Mesenteric fat pad (tissue), 1 donor: ENCODE results near the gene PSKH1. TPM values are rescaled to one million over a fixed set of nuclear protein-coding genes. Genes with fewer than 3 reads are reported as not detected.
"Not testable (repeated sequence)": the region's sequence is repeated elsewhere in the genome, so short reads cannot be mapped to it uniquely, and the experiment has no call there.

Experiments
- DNase-seq: peaks from one replicate; pipeline ENCODE4 v3.0.0-alpha.2; 2020; ENCODE audit warnings: low spot score
- total RNA-seq: library from RNA; stranded (reverse); fragmentation: NEBNext Ultra II Directional; extraction: Animal tissue kit (Norgen Biotek cat#: 25700); gene quantifications from one replicate; pipeline ENCODE4 v1.2.1, GENCODE V29; 2021
- donor health status: DM: yes; HTN: yes; CAD: no.

PSKH1 gene
- total RNA-seq, 1 donor from 2014 or later: 28.6 TPM

DNA sequence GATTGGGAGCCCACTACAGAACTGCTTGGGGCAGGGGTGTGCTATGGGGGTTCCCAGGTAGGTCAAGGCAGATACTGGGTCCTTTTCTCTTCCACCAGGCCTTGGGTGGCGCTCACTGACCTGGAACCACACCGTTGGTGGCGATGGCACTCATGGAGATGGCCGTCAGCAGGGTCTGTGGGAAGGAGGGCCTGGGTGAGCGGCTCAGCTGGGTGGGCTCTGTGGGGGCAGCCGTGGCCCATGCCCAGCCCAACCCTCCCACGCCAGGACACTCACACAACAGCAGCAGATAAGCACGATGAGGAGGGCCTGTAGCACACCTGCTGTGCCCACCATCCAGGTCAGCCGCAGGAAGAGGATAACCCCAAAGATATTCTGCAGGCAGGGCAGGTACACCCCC lies 64.6 kb downstream of the PSKH1 start:
- no peak for DNase-seq

DNA sequence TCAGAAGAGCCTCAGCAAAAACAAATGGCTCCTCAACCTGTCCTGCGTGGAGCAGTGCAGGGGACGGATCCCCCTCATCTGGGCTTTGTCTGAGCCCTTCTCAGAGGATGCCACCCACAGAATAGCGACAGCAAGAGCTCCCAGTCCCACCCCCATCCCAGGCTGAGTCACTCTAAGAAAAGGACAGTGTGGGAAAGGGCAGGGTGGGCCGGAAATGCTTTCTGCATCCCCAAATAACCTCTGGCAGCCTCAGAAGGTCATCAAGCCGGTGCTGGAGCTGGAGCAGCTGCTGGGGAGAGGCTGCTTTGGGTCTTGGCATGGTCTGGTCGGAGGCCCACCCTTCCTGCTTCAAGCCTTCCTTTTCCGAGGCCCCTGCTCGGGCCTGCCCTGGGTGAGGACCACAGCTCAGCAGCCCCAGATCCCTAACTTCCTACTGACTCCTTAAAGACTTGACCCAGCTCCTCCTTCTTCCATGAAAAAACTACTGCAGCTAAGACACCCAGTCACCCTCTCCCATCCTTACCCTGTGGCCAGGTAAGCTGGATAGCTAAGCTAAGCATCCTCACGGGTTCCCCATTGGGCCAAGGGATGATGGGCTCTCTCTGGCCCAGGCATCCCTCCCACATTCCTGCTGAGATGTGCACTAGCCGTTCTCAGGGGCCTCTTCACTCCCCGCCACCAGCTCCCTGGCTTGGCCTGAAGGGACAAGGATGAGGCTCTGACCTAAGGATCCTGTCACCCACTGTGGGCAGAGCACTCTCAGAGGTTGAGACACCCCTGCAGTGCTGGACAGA lies 66.7 kb downstream of the PSKH1 start:
- no peak for DNase-seq

DNA sequence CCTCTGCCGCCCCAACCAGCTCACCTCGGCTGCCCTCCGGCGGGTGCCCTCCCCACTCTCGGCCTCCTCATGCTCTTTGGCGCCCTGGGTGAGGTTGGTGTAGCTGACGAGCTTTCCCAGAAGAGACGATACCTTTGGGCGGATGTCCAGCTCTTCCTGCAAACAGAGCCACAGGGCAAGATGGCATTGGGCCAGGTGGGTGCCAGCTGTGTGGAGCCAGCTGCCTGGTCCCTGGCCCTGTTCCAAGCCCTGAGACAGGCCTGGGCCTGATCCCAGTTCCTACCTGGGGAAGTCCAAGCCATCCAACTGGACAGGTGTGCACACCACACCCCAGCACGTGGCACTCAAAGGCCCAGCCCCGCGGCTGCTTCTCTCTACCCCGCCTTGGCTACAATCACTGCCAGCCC lies 68.5 kb downstream of the PSKH1 start:
- DNase-seq: no peak

DNA sequence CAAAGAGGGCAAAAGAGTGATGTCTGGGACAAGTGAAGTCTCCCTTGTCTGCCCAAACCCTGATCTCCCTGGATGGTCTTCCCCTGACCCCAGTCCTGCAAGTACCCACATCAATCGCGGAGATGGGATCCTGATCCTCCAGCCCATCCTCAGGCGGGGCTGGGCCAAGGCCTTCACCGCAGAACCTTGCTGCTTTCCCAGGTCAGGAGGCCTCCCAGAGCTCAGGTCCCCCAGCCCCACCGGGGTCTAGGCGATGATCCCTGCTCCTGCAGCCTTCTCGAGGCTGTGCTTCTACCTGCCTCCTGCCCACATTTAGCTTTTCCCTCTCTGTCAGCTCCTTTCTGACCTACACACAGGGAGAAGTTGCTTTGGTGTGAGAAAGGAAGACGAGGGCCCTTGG lies 69.1 kb downstream of the PSKH1 start:
- no peak for DNase-seq

DNA sequence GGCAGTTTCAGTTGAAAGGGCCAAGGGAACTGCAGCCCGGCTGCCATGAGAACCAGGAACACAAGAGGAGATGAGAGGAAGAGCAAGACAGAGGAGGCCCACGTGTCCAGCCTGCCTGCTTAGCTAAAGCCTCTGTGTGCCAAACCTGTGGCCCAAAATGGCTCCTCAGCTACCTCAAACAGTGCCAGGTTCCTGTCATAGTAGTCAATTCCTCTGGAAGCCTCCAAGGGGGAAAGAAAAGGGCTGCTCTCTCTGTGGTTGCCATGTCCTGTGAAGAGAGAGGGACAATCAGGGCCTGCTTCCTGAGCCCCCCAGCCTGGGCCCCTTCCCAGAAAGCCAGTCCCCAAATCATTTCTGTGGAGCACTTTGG lies 70.2 kb downstream of the PSKH1 start:
- no peak for DNase-seq

DNA sequence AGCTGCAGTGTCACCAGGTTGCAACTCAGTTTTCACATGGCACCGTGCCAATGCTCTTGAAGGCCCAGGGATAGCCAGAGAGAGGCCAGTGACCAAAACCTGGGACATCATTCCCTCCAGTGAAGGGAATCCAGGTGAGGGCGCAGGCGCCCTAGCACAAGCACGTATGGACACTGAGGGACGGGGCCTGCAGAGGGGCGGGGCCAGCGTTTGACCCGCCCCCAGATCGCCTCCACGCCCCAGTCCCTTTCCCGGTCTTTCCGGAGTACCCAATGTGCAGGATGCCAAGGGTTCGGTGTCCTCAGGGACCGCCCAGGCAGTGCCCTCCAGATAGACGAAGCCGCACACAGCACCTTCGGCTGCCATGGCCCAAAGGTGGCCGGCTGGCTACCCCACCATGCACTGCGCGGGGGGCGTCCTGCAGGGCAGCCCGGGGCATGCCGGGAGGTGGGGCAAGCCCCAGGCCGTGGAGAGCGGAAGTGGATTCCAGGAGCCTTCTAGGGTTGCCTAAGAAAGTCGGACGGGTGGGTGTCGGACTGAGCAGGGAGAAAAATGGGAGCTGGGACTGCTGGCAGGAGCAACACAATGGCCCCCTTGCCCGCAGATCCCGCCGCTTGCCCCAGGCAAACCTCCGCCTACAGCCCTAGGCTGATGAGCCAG lies 70.7 kb downstream of the PSKH1 start:
- no peak for DNase-seq

DNA sequence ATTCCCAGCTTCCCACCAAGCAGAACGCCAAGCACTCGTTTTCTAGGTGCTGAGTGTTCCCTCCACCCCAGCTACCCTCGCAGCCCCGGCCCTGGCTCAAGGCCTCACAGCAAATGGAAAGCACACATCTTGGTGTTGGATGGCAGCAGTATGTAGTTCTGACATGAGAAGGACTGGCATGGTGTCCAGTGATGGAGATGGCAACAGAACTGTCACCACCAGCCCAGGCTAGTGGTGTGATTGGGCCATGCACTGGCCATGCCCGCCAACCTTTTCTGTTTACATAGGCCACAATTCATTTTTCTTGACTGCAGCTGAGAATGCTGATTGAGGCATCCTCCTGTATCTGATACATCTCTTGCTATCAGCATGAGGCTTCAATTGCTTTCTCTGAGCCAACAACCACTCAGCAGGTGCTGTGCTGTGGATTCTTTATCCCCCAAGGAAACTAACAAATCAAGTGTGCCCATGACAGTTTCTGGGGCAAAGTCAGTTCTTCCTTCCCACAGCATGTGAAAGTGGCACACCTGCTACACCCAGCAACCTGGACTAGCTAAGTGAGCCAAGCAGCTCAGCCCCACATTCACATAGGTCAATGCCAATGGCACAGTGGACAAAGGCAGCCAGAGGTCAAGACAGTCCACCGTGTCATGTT lies 71.5 kb downstream of the PSKH1 start:
- no peak for DNase-seq

DNA sequence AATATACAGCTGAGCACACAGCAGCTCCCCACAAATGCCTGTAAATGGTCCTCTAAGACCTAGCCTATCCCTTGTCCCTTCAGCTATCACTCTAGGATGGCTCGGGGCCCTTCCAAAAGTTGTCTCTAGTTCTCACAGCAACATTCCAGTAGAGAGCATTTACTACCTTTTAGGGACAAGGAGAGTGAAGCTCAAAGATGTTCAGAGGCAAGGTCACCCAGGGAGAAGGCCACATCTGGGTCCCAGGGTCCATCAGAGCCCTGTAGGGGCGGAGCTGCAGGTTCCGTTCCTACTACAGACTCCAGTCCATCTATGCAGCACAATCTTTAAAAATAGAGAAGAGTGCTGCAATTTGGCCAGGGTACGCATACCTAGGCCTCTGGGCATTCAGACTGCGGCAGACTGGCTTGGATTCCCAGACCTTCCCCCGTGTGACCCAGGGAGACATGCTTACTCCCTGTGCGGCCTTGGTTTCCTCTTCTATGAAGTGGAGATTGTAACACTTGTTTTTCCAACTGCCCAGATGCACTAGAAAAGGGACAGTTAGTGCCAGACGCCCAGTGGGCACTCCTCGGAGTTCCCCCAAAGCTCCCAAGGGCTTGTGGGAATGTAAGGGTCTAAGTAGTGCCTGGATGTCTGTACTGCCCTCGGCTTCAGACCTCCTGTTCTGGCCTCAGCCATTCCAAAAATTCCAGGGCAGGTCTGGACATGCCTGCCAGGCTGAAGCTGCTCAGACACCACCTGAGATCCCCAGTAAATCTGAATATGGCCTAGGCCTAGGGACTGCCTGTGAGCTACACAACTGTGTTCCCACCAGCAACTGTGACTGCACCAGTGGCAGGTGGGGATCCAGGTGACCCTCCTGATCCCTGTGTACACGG lies 72.9 kb downstream of the PSKH1 start:
- DNase-seq: no peak

DNA sequence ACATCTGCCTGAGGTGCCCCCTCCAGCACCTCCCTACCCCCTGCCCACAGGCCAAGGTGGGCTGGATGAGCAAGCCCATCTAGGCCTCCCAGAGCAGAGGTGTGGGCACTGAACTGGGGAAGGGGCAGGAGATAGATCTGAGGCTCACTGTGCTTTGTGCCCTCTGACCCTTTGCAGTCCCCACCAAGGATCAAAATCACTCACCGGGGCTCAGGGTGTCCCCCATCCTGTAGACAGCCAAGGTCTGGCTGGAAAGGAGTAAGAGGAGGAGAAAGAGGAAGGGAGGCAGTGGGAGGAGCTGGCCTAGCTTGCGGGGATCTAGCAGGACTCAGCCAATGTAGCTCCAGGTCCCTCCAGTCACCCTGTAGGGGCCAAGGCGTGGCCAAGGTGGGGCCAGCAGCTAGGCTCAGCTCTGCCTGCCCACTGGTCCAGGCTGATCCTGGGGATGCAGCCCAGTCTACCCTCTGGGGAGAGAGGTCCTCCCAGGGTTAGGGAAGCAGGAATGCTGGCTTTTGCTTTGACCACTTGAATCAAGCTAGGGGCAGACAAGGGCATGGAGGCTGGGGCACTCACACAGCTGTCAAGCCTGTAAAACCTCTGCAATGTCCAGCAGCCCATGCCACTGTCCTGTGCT lies 73.6 kb downstream of the PSKH1 start:
- DNase-seq: no peak

DNA sequence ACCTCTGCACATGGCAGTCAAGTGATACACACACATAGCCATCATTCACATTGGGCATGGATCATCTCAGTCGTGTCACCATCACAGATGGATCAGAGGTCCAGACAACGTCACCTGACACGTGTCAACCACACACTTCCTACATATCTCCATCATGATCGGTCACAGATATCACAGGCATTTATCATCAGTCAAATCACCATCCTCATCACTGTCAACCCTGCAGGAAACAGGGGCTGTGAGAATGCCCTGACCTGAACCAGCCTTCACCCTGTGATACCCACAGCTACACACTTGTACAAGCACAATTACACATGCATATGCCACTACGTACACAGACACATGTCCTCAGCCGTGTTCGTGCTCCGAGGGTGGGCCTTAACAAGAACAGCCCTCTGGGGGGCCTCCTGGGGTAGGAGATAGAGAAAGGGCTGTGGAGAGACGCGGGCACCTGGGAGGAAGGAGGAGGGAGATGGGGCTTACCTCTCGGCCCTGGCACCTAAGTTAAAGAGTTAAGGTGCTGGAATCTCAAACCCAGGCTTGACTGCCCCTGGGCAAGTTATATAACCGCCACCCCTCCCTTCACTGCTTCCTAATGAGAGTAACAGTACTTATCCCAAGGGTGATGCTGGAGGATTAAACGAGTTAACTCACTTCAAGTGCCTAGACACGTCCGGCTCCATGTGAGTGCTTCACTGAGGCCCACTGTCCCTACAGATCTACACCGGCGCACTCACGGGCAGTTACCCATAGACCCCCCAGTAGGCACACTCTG lies 74.3 kb downstream of the PSKH1 start:
- no peak for DNase-seq

DNA sequence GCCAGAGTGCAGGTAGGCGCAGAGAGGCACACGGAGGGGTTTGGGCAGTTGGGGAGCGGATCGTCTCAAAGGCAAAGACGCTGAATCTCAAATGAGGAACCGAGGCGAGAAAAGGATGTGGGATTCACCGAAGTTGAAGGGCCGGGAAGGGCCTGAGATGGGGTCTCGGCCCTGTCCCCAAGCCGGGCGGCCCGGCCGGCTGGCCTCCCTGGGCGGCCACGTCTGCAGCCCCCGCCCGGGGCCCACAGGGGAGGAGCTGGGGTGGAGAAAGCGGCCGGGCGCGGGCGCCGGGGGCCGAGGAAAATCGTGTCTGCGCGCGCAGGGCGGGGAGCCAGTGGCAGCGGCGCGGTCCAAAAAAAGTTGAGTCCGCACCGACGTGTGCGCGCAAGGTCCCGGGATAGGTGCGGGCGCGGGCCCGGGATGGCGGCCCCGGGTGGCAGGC lies 74.9 kb downstream of the PSKH1 start:
- no peak for DNase-seq

DNA sequence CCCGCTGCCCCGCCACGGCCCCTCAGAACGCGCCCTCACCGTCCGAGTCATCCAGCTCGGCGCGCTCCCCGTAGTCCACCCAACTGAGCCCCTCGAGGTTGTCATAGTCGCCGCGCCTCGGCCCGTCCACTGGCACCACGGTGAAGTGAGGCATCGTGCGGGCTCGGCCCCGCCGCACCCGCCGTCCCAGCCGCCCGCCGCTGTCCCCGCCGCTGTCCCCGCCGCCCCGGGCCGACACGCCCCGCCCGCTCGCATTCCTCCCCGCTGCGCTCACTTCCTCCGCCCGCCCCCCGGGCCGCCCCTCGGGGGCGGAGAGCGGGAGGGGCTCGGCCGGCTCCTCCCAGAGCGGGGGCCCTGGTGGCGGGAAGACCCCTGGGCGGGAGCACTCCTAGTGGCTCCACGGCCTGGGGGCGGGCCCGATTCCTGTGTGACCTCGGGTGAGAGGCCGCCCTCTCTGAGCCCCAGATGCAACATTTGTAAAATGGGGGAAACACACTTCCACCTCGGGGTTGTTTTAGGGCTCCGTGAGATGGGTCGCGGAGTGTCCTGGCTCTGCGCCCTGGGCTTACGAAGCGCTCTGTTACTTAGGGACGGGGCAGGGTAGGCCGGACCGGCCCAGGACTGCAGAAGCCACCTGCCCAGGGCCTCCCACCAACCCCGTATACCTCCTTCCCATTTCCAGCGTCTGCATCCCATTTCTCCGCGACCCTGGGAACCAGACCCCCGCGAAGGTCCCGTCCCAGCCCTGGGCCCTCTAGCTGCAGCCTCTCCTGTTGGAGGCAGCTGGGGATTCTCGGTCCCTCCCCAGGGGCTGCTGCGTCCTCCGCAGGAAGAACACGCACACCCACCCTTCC lies 75.6 kb downstream of the PSKH1 start, which contains the start of gene SLC12A4:
Gene SLC12A4, minus strand, starts transcription at position 238 of the 854 bp plus-strand sequence. Its CDS starts 84 bp downstream, at position 154.
- DNase-seq: peak; percentile 95

DNA sequence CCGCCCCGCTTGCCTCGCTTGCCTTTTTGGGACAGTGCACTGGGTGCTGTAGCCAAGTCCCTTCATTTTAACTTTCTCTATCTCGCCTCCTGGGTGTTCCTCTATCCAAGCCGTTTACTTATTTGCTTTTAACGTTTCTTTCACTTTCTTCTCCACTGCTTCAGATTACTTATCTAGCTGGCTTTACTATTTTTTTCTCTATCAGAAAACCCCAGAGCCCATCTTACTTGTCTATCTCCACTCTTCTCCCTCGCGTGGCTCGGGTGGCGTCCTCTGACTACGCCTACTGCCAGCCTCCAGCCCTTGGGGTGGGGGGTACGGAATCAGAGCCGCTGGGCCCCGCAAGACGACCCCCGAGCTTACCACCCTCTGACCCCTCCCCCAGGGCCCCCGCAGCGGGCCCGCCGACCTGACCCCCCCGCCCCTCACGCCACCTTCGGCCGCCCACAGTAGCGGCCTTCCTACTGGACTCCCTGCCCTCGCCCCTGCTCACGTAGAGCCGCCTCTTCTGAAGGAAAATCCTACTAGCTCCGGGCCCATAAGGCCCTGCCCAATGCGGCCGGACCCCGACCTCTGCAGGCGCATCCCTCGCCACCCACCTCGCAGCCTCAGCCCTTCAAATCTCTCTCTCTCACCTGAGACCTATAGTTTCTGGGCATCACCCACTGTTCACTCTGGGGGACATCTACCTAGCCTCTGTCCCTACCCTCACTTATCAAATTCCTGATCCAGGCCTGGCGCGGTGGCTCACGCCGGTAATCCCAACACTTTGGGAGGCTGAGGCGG lies 76.4 kb downstream of the PSKH1 start:
- no peak for DNase-seq

DNA sequence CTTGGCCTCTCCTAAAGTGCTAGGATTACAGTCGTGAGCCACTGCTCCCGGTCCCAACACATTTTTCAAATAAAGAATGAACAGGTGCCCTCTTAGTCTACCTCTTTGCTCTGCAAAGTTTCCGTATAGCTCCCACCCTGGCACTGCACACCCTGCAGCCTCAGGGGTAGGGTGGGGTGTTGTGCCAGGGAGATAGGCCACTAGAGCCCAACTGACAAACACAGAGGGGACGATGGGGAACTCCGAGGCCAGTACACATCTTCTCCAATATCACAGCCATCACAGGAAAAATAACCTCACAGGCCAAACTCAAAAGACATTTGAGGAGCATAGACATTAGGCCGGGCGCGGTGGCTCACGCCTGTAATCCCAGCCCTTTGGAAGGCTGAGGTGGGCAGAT lies 78.1 kb downstream of the PSKH1 start:
- no peak for DNase-seq

DNA sequence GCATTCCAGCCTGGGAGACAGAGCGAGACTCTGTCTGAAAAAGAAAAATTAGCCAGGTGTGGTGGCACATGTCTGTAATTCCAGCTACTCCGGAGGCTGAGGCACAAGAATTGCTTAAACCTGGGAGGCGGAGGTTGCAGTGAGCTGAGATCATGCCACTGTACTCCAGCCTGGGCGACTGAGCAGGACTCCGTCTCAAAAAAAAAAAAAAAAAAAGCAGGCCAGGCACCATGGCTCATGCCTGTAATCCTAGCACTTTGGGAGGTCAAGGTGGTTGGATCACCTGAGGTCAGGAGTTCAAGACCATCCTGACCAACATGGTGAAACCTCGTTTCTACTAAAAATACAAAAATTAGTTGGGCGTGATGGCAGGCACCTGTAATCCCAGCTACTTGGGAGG lies 79.2 kb downstream of the PSKH1 start:
- not testable (repeated sequence) for DNase-seq

DNA sequence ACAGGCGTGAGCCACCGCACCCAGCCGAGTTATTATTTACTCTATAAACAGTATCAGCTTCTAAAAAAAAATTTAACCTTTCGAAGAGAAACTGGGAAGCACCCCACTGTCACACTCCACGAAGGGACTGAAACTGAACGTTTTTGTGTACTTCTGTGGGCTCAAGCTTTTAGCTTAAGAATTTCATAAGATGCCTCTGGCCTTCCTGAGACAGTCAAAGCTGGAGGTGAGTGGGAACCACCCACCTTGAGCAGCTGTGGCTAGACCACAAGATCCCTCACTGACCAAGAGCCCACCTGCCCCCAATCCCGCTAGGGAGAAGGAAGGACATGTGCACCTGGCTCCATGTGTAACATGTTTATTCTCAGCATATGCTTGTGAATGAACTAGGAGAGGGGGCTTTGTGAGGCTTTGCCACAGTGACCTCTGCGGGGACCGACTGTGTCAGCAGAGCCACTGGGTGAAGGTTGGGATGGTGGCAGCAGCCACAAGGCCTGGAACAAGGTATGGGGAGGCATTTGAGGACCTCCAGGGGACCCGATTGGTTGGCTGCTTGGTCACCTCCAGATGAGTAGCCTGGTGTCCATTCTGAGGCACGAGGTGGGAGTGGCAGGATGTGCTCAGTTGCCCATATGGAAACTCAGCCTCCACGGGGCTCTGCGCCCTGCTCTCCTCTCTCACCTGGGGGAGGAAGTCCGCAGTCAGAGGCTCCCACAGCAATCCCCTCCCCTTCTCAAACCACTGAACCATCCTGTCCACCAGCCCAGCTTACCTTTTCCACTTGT lies 82.5 kb downstream of the PSKH1 start:
- DNase-seq: no peak

DNA sequence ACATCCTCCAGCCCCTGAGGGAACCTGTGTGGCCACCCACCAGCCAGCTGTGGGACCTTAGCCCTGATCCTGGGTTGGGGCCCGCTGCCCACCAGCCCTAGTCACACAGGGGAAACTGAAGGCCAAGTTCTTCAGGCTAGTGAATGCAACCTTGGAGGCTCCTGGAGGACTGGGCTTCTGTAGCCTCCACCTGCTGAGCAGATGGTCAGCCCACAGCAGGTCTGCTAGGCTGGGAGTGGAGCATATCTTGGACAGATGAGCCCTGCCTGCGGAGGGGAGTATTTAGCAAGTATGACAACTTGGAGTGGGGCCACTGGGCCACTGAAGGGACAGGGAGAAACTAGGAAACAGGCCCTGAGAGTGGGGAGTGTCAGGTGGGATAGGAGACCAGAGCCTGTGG lies 83.2 kb downstream of the PSKH1 start:
- no peak for DNase-seq
